ENCODE data around the gene IGSF23. TPM values are rescaled to one million over a fixed set of nuclear protein-coding genes. Genes with fewer than 3 reads are reported as not detected.

Gene IGSF23, protein sequence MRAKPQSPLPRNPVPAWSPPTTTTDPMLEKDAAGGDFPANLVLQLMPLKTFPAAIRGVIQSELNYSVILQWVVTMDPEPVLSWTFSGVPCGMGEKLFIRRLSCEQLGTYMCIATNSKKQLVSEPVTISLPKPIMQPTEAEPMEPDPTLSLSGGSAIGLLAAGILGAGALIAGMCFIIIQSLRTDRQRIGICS
- total RNA-seq, result not detected
- not detected for polyA plus RNA-seq
- long read RNA-seq, donor 1, result 0 reads
- long read RNA-seq, donor 2, result 0 reads
- long read RNA-seq, donor 3, result 0 reads
- long read RNA-seq, donor 4, result 0 reads
- long read RNA-seq, donor 5, result 0 reads
- long read RNA-seq, donor 6, result 0 reads
- long read RNA-seq, donor 7, result 0 reads
- long read RNA-seq, donor 8, result 0 reads
- long read RNA-seq, donor 9, result 0 reads
- long read RNA-seq, donor 10, result 0 reads

GRCh38 chr19:44613295-44614178 lies at the start of gene IGSF23:
IGSF23 (plus strand) TSS chr19:44613563; CDS start chr19:44613646, 83 bp downstream.
- Histone ChIP-seq H3K36me3 (replicated peaks in 1 of 2) (no peaks in the 10 kb centered on the region), H3K4me3 (no peak within 1 kb of the TSS), H3K27me3 (no peaks in the 10 kb centered on the region), H3K4me1 (replicated peaks in 1 of 2) (no peaks in the 10 kb centered on the region), H3K27ac (no peak within 1 kb of the TSS), H3K9me3 (replicated peaks in 1 of 3) (no peaks in the 10 kb centered on the region)
- intact Hi-C loops (cut with DNase I), result no loop called here
- 81 to 92% (median 88%) methylated on average over 11 to 25 of the region's 25 CpGs for WGBS, 4 donors
- TF ChIP-seq CTCF (IDR thresholded peaks at IDR 0.05) (no peak), POLR2A (IDR thresholded peaks at IDR 0.05) (no peak)
- DNase-seq, result no peak

DNA sequence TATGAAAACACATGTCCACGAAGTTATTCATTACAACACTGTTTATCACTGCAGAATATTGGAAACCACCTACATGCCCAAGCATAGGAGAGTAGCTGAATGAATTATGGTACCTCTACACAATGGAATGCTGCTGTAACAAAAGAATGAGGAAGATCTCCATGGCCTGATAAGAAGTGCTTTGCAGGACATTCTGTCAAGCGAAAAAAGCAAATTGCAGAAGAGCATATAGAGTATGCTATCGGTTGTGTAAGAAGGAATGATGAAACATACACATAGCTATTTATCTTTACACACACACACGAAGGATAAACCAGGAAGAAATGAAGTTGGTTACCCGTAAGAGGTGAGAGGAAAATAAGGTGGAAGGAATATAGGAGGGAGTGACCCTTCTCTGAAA lies 46.4 kb upstream of the IGSF23 start:
- no peak for TF ChIP-seq POLR2A (IDR thresholded peaks at IDR 0.05)
- TF ChIP-seq CTCF (IDR thresholded peaks at IDR 0.05), result no peak
- intact Hi-C loops (cut with DNase I), result no loop called here
- no peaks in the 10 kb centered on the region for H3K36me3 ChIP-seq (replicated peaks in 1 of 2)
- H3K27me3 ChIP-seq, result no peaks in the 10 kb centered on the region
- H3K27ac ChIP-seq, result no peak overlapping the region
- peaks cover 8 to 22% of the 10 kb centered on the region in 2 donors for H3K4me1 ChIP-seq (replicated peaks in 1 of 2)
- H3K9me3 ChIP-seq (replicated peaks in 1 of 3), result no peaks in the 10 kb centered on the region
- 66 to 71% (median 69%) methylated on average over 5 of the region's 5 CpGs for WGBS, 4 donors
- DNase-seq, result no peak
- H3K4me3 ChIP-seq, result no peak overlapping the region

- Histone ChIP-seq H3K4me3 (no peak overlapping the region), H3K27me3 (no peaks in the 10 kb centered on the region), H3K4me1 (replicated peaks in 1 of 2) (peaks cover 15 to 29% of the 10 kb centered on the region in 2 donors), H3K27ac (no peak overlapping the region), H3K9me3 (replicated peaks in 1 of 3) (no peaks in the 10 kb centered on the region), H3K36me3 (replicated peaks in 1 of 2) (no peaks in the 10 kb centered on the region)
- TF ChIP-seq CTCF (IDR thresholded peaks at IDR 0.05) (no peak), POLR2A (IDR thresholded peaks at IDR 0.05) (no peak)
- WGBS, 4 donors, result 73 to 86% (median 80%) methylated on average over 2 of the region's 2 CpGs
- DNase-seq, result no peak
- intact Hi-C loops (cut with DNase I), result no loop called here
Measured at GRCh38 chr19:44567745-44568144, 45.6 kb upstream of the IGSF23 start.

DNA sequence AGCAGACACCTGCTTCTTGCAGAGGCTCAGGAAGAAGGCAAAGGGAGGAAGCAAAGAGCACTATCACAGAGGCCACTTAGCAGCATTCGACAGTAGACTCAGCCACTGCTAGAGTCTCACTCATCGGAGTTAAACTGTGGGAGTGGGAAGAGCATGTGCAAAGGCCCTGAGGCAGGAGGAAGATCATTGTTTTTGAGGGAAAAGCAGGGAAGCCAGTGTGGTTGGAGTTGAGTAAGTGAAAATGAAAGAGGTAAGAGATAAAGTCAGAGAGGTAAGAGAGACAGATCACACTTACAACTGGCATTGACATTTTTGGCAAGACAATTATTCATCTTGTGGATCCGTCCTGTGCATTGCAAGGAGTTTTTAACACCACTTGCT lies 42.8 kb upstream of the IGSF23 start:
- WGBS, 4 donors, result 30 to 44% (median 41%) methylated on average over 3 of the region's 3 CpGs
- intact Hi-C loops (cut with DNase I), result loop anchor here (5.0 kb wide), 2 partner anchors 72 to 87 kb away; partner anchors contain the start of gene PVR (in 1 of the 2)
- H3K27ac ChIP-seq, result no peak overlapping the region

More for the DNA sequence above, 42.8 kb upstream of the IGSF23 start:
- DNase-seq, result no peak
- Histone ChIP-seq H3K27me3 (no peaks in the 10 kb centered on the region), H3K4me1 (replicated peaks in 1 of 2) (peaks cover 23 to 38% of the 10 kb centered on the region in 2 donors), H3K9me3 (replicated peaks in 1 of 3) (no peaks in the 10 kb centered on the region), H3K4me3 (no peak overlapping the region), H3K36me3 (replicated peaks in 1 of 2) (no peaks in the 10 kb centered on the region)
- TF ChIP-seq CTCF (IDR thresholded peaks at IDR 0.05) (no peak), POLR2A (IDR thresholded peaks at IDR 0.05) (no peak)

Measured in adrenal gland (tissue), 19 donors.